Activated CD8-positive, alpha-beta memory T cell treated with anti-CD3 and anti-CD28 coated beads for 4 hours (primary cell): Measurements from ENCODE around the gene ZFP28.

ENCODE experiments used
- DNase-seq, 2 donors: peaks; one replicate each; pipeline ENCODE4 v3.0.0-alpha.2; 2020; ENCODE audit warnings: low read depth in 2 of 2

Gene ZFP28

DNA sequence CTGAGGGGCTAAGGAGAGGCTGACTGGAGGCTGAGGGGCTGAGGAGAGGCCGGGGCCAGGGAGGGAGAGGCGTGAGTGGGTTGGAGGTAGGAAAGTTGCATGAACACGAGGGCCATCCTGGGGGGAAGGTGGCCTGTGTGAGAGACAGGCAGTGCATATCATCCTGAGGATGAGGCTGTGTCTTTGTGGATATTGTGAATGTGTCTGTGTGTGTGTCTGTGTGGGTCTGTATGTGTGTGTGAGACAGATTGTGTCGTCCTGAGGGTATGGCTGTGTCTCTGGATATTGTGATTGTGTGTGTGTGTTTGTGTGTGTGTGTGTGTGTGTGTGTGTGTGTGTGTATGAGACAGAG, 56.8 kb downstream of the ZFP28 start:
- DNase-seq = no peak

DNA sequence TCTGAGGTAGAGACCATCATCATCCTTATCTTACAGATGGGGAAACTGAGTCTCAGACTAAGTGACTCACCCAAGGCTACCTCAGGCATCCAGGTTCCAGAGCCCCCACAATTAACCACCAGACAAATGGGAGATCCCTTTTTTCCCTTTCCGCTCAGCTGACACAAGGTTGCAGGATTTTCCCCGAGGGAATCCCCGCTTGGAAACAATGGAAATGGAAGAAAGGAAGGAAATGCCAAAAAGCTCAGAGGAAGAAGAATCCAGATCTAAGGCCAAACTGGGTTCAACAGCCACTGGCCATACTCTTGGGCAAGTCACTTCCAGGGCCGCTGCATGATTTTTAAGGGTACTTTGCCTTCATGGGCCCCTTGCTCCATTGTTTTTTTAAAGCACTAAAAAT, 57.9 kb downstream of the ZFP28 start:
- no peak for DNase-seq

DNA sequence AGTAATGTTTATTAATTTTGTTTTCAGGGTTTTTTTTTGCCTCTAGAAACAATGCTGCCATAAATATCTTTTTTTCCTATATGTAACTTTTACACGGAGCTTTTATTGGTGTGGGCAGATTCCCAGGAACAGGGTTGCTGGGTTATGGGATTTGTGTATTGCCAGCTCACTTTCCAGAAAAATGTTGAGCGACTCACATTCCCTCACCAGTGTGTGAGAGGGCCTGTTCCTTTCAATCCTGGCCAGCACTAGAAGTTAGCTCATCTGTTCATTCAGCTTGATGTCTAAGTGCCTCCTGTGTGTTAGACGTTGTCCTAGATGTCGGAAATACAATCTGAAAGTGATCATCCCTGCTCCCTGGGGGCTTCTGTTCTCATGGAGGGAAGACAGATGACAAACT, 58.9 kb downstream of the ZFP28 start:
- no peak for DNase-seq

DNA sequence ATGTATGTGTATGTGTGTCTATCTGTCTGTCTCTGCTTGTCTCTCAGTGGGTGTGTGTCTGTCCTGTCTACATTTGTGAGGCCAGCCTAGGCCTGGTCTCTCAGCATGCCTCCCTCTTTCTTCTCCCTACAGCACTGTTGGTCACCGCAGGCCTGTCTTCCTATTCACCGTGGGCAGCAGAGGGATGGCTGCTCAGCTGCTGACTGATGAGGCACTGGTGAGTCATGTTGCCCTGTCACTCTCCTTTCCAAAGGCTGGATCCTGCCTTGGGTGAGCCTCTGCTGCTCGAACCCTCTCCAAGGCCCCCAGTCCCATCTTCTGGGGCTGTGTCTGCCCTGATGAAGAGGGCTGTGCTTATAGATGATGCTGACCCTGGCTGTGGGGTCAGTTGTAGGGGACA, 62.6 kb downstream of the ZFP28 start:
- no peak for DNase-seq

DNA sequence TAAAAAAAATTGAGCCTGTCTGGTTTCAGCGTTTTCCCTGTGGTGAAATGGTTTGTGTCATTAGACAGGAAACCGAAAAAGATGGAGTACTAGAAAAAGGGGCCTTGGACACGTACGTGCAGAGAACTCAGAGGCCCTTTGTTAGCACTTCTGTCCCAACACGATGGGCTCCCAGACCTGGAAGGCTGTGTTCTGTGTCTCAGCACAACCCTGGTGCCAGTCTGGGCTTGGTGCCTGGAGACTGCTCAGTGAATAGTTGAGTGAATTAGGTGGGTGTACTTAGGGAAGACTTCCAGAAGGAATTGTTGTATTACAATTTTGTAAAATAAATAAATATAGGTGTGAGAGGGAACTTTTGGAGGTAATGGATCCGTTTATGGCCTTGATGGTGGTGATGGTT, 65.1 kb downstream of the ZFP28 start:
- no peak for DNase-seq
